22Rv1 (cell line): Measurements from ENCODE around the gene SLC6A11.

ENCODE experiments used
- CTCF ChIP-seq: fragments of 450-650 bp; IDR thresholded peaks from 2 replicates; pipeline ENCODE4 v1.5.1; 2017; ENCODE audit warnings: mild to moderate bottlenecking
- ZFX ChIP-seq: fragments of 450-650 bp; IDR thresholded peaks from 2 replicates; pipeline ENCODE4 v1.6.1; 2017; ENCODE audit warnings: antibody characterized with exemption, borderline replicate concordance

GRCh38 chr3:10972072-10972782, 156.2 kb downstream of the SLC6A11 start:
- TF ChIP-seq CTCF = no peak
- TF ChIP-seq ZFX = no peak
